NCI-H1105 treated with DMSO at 0.1 percent for 48 hours (cell line): Measurements from ENCODE around the gene ETF1.

ENCODE experiments used
- DNase-seq: peaks from one replicate; lab custom pipeline; 2025; lab: John Stamatoyannopoulos, UW

The ETF1 gene

GRCh38 chr5:138463419-138464007 lies 79.5 kb downstream of the ETF1 start:
- DNase-seq: no peak

GRCh38 chr5:138461343-138462125 lies 81.5 kb downstream of the ETF1 start:
- no peak for DNase-seq

- no peak for DNase-seq
These were observed 82.9 kb downstream of the ETF1 start for GRCh38 chr5:138460032-138460693.

- DNase-seq: no peak
These were observed 83.6 kb downstream of the ETF1 start for GRCh38 chr5:138459311-138459933.

GRCh38 chr5:138458856-138459255 lies 84.2 kb downstream of the ETF1 start:
- DNase-seq: no peak

GRCh38 chr5:138458384-138458783 lies 84.7 kb downstream of the ETF1 start:
- no peak for DNase-seq

- DNase-seq: no peak
These were observed 85.3 kb downstream of the ETF1 start for GRCh38 chr5:138457531-138458275.
